AG09309 (cell line): ENCODE measurements around the gene SGK1.

Experiments
- DNase-seq: peaks from one replicate; pipeline ENCODE4 v3.0.0-alpha.2; 2010; ENCODE audit warnings: low read depth
- H3K4me3 ChIP-seq: 2 replicates; pipeline ENCODE4 v1.5.1; 2011; ENCODE audit warnings: mild to moderate bottlenecking, low read depth, low read length, moderate library complexity; ENCODE audit not compliant: control insufficient read depth
- TF ChIP-seq, protein P1 (sequence below): IDR thresholded peaks from 2 replicates; pipeline ENCODE4 v1.5.1; 2011; ENCODE audit warnings: mild to moderate bottlenecking, low read depth, low read length, inconsistent platforms; ENCODE audit not compliant: insufficient read depth, control insufficient read depth; ENCODE audit errors: missing control alignments

The SGK1 gene

DNA sequence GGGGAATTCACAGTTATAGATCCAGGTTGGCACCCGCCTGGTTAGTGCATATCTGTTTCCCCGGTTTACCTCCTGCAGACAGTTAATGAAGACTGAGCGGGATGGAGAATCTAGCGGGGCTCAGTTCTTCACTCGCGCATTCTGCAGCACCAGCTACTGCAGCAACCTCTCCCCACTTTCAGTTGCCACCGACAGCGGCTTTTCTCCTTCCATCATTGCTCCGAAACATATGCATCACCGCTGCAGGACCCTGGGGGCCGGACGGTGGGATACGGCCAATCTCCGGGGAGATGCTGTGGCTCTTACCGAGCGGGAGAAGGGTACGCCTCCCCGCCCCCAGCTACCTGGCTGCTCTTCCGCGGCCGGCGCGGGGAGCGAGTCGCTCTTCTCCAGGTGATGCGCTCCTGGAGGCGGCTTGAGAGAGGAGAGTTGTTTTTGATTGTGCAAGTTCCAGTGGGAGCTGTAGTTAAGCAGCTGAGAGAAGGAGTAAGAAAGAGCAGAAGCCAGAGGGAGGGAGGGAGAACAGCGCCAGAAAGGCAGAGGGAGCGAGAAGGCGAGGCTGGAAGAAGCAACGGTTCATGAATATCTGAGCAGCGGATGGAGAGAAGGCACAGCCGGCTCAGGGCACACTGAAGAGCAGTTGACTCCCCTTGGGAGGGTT is at the start of gene SGK1:
Gene SGK1 (minus strand): TSS at position 642 of the 661 bp plus-strand sequence. CDS start 652 bp downstream, outside the sequence.
- DNase-seq = no peak
- H3K4me3 ChIP-seq = peak within 1 kb of the TSS; percentile 68
- TF ChIP-seq, protein P1, sequence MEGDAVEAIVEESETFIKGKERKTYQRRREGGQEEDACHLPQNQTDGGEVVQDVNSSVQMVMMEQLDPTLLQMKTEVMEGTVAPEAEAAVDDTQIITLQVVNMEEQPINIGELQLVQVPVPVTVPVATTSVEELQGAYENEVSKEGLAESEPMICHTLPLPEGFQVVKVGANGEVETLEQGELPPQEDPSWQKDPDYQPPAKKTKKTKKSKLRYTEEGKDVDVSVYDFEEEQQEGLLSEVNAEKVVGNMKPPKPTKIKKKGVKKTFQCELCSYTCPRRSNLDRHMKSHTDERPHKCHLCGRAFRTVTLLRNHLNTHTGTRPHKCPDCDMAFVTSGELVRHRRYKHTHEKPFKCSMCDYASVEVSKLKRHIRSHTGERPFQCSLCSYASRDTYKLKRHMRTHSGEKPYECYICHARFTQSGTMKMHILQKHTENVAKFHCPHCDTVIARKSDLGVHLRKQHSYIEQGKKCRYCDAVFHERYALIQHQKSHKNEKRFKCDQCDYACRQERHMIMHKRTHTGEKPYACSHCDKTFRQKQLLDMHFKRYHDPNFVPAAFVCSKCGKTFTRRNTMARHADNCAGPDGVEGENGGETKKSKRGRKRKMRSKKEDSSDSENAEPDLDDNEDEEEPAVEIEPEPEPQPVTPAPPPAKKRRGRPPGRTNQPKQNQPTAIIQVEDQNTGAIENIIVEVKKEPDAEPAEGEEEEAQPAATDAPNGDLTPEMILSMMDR = no peak

DNA sequence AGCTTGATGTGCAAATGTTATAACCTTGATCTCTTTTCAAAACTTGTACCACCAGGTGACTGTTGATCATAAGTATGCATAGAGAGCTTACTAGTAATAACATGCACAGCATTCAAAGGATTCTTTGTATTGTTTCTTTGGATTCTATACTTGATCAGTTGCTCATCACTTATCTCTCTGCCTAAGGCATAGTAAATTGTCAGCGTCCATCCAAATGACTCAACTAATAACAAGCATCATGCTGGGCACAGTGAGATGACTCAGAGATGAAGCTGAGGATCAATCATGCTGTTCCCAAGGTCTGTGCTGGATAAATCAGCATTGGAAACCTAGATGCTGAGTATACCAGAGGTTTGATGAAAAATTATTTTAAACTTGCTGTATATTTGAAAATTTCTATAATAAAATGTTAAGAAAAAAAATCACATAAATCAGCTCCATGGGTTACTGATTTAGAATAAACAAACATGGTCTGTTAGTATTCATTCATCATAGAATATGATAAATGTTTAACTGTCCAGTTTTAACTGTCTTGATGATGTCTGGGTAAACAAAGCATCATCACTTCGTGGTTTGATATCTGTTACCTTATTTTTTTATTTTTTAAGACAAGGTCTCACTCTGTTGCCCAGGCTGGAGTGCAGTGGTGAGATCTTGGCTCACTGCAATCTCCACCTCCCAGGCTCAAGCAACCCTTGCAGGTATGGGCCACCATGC is 45.6 kb upstream of the SGK1 start:
- no peak overlapping the region for H3K4me3 ChIP-seq
- peak; percentile 41 for DNase-seq
- TF ChIP-seq, protein P1 = no peak

DNA sequence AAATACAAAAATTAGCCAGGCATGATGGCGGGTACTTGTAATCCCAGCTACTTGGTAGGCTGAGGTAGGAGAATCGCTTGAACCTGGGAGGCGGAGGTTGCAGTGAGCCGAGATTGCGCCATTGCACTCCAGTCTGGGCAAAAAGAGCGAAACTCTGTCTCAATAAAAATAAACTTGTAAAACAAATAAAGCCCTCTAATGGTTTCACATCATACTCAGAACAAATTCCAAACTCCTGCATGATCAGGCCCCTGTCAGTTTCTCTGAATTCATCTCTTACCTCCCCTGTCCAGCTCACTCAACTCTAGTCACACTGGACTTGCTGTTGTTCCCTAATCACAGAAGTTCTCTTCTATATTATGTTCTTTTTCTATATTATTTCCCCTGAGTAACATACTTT is 43.1 kb upstream of the SGK1 start:
- TF ChIP-seq, protein P1 = no peak
- DNase-seq = no peak
- H3K4me3 ChIP-seq = no peak overlapping the region

DNA sequence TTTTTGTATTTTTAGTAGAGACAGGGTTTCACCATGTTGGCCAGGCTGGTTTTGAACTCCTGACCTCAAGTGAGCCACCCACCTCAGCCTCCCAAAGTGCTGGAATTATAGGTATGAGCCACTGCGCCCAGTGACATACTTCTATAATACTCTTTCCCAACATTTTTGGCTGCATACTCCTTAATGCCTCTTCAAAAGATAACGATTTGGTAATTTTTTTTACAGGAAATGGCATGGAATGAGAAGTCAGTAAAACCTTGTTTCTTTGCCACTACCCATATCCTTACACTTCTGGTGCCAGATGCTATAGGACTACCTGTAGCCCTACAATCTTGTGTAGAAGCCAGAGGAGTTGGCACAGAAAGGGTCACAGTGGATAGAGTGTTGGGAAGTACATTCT is 41.4 kb upstream of the SGK1 start:
- DNase-seq = no peak
- TF ChIP-seq, protein P1 = no peak
- no peak overlapping the region for H3K4me3 ChIP-seq

DNA sequence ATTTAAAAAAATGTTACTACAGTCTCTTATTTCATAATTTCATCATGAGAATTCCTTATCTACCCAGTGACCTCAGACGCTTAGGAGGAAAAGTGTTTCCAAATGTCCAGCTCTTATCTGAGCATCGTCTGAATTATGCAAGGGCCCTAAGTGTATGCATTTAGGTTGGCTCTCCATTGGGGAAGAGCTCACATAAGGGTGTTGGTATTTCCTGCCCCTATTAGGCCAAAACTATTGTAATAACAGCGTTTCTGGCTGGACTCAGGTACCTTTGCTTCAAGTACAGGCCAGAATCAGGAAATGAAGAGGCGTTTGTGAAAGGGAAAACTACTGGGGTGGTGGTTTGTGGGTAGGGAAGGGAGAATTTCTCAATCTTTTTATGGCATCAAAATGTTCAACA is 40.4 kb upstream of the SGK1 start:
- DNase-seq = peak; percentile 74
- TF ChIP-seq, protein P1 = no peak

DNA sequence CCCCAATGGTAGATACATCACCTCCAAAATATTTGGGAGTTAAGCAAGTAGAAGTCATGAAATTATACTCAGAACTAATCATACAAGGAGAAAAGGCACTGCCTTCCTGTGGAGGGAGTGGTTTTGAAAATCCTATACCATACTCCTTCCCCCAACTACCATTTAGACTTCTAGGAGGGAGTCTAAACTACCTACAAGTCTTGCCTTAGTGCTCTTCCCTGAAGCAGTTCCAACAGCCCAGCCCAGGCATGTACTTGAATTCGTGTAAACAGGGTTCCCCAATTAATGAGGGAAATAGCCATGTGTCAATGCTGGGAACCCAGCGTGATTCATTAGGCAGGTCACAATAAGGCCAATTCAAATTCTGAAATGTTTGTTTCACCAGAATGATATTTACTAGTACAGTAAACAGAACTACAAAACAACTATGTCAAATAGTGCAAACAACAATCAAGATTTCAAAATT is 39.1 kb upstream of the SGK1 start:
- no peak for DNase-seq
- TF ChIP-seq, protein P1 = no peak
- H3K4me3 ChIP-seq = no peak overlapping the region

More for the DNA sequence above, 40.4 kb upstream of the SGK1 start:
- H3K4me3 ChIP-seq = no peak overlapping the region

DNA sequence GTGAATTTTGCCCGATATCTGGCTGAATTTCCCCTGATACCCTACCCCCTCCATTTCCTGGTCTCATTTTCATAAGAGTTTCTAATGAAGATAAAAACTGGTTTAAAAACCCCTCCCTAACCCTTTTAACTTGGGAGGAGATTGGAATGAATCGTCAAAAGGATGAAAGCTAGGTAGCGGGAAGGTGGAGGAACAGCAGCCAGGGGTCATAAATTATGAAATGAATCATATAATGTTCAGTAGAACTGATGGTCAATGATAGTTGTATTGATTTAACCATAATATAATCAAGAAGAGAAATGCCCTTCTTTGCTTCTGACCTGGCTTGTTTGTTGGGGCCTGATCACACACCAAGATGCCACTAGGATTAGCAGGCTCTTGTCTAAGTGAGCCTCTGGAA is 38.5 kb upstream of the SGK1 start:
- no peak overlapping the region for H3K4me3 ChIP-seq
- TF ChIP-seq, protein P1 = no peak
- no peak for DNase-seq
